ENCODE results near the gene DDI2. TPM values are rescaled to one million over a fixed set of nuclear protein-coding genes. Genes with fewer than 3 reads are reported as not detected.

The DDI2 gene
- total RNA-seq, 1 donor from 2014 or later = 26.1 TPM

GRCh38 chr1:15656464-15656863 is 39.2 kb downstream of the DDI2 start:
- Histone ChIP-seq H4K20me1 (ENCODE audit: insufficient read depth, low read length) (no peaks in the 10 kb centered on the region), H3K4me1 (ENCODE audit: insufficient read depth, low read length) (peaks cover 3% of the 10 kb centered on the region), H3K4me2 (ENCODE audit: low read length) (no peak overlapping the region), H3K9me3 (ENCODE audit: insufficient read depth, low read depth, low read length) (no peaks in the 10 kb centered on the region), H3K4me3 (ENCODE audit: insufficient read depth, low read depth, low read length) (no peak overlapping the region), H2AFZ (ENCODE audit: low read depth, low read length) (no peak overlapping the region), H3K79me2 (ENCODE audit: insufficient read depth, low read length) (no peaks in the 10 kb centered on the region), H3K27ac (ENCODE audit: low read depth, low read length) (no peak overlapping the region), H3K36me3 (ENCODE audit: insufficient read depth, low read length) (peaks cover 44% of the 10 kb centered on the region), H3K9ac (ENCODE audit: low read length) (no peak overlapping the region), H3K27me3 (ENCODE audit: insufficient read depth, low read length) (no peaks in the 10 kb centered on the region)
- Mint-ChIP-seq H3K4me1 (ENCODE audit: low read depth, unreplicated experiment) (no peaks in the 10 kb centered on the region), H3K36me3 (ENCODE audit: low read depth, unreplicated experiment) (peaks cover 22% of the 10 kb centered on the region), H3K27me3 (ENCODE audit: low read depth, unreplicated experiment) (no peaks in the 10 kb centered on the region), H3K4me3 (ENCODE audit: unreplicated experiment) (no peak overlapping the region), H3K9me3 (ENCODE audit: unreplicated experiment) (no peaks in the 10 kb centered on the region), H3K27ac (ENCODE audit: unreplicated experiment) (no peak overlapping the region)
- no peak for FAIRE-seq
- DNase-seq (ENCODE audit: low read depth) = no peak
- TF ChIP-seq CTCF (IDR thresholded peaks at IDR 0.05; ENCODE audit: insufficient read depth, low read depth, low read length) (no peak), EZH2 (IDR thresholded peaks at IDR 0.05; ENCODE audit: insufficient read depth, low read length) (no peak)

GRCh38 chr1:15657021-15657420 is 39.8 kb downstream of the DDI2 start:
- peaks cover 22% of the 10 kb centered on the region for H3K36me3 Mint-ChIP-seq (ENCODE audit: low read depth, unreplicated experiment)
- no peak overlapping the region for H3K27ac ChIP-seq (ENCODE audit: low read depth, low read length)
- peaks cover 45% of the 10 kb centered on the region for H3K36me3 ChIP-seq (ENCODE audit: insufficient read depth, low read length)
- H3K9ac ChIP-seq (ENCODE audit: low read length) = no peak overlapping the region
- DNase-seq (ENCODE audit: low read depth) (no peak), FAIRE-seq (no peak)
- no peak overlapping the region for H3K4me3 ChIP-seq (ENCODE audit: insufficient read depth, low read depth, low read length)
- H3K27ac Mint-ChIP-seq (ENCODE audit: unreplicated experiment) = no peak overlapping the region
- no peaks in the 10 kb centered on the region for H3K79me2 ChIP-seq (ENCODE audit: insufficient read depth, low read length)
- H3K4me2 ChIP-seq (ENCODE audit: low read length) = no peak overlapping the region
- no peak overlapping the region for H3K4me3 Mint-ChIP-seq (ENCODE audit: unreplicated experiment)
- no peaks in the 10 kb centered on the region for H3K27me3 ChIP-seq (ENCODE audit: insufficient read depth, low read length)
- H3K4me1 ChIP-seq (ENCODE audit: insufficient read depth, low read length) = peaks cover 3% of the 10 kb centered on the region
- TF ChIP-seq EZH2 (IDR thresholded peaks at IDR 0.05; ENCODE audit: insufficient read depth, low read length) (no peak), CTCF (IDR thresholded peaks at IDR 0.05; ENCODE audit: insufficient read depth, low read depth, low read length) (no peak)
- H3K27me3 Mint-ChIP-seq (ENCODE audit: low read depth, unreplicated experiment) = no peaks in the 10 kb centered on the region
- no peaks in the 10 kb centered on the region for H3K9me3 ChIP-seq (ENCODE audit: insufficient read depth, low read depth, low read length)
- H3K9me3 Mint-ChIP-seq (ENCODE audit: unreplicated experiment) = no peaks in the 10 kb centered on the region
- H2AFZ ChIP-seq (ENCODE audit: low read depth, low read length) = no peak overlapping the region
- H3K4me1 Mint-ChIP-seq (ENCODE audit: low read depth, unreplicated experiment) = no peaks in the 10 kb centered on the region
- H4K20me1 ChIP-seq (ENCODE audit: insufficient read depth, low read length) = no peaks in the 10 kb centered on the region

- Histone ChIP-seq H3K4me2 (ENCODE audit: low read length) (no peak overlapping the region), H3K9me3 (ENCODE audit: insufficient read depth, low read depth, low read length) (no peaks in the 10 kb centered on the region), H3K36me3 (ENCODE audit: insufficient read depth, low read length) (peaks cover 40% of the 10 kb centered on the region), H3K4me1 (ENCODE audit: insufficient read depth, low read length) (peaks cover 1% of the 10 kb centered on the region), H3K79me2 (ENCODE audit: insufficient read depth, low read length) (no peaks in the 10 kb centered on the region), H2AFZ (ENCODE audit: low read depth, low read length) (no peak overlapping the region), H4K20me1 (ENCODE audit: insufficient read depth, low read length) (no peaks in the 10 kb centered on the region), H3K27me3 (ENCODE audit: insufficient read depth, low read length) (no peaks in the 10 kb centered on the region), H3K9ac (ENCODE audit: low read length) (no peak overlapping the region), H3K27ac (ENCODE audit: low read depth, low read length) (no peak overlapping the region), H3K4me3 (ENCODE audit: insufficient read depth, low read depth, low read length) (no peak overlapping the region)
- Mint-ChIP-seq H3K9me3 (ENCODE audit: unreplicated experiment) (no peaks in the 10 kb centered on the region), H3K4me1 (ENCODE audit: low read depth, unreplicated experiment) (no peaks in the 10 kb centered on the region), H3K36me3 (ENCODE audit: low read depth, unreplicated experiment) (peaks cover 29% of the 10 kb centered on the region), H3K27ac (ENCODE audit: unreplicated experiment) (no peak overlapping the region), H3K27me3 (ENCODE audit: low read depth, unreplicated experiment) (no peaks in the 10 kb centered on the region), H3K4me3 (ENCODE audit: unreplicated experiment) (no peak overlapping the region)
- TF ChIP-seq CTCF (IDR thresholded peaks at IDR 0.05; ENCODE audit: insufficient read depth, low read depth, low read length) (no peak), EZH2 (IDR thresholded peaks at IDR 0.05; ENCODE audit: insufficient read depth, low read length) (no peak)
- DNase-seq (ENCODE audit: low read depth) (no peak), FAIRE-seq (no peak)
Measured at GRCh38 chr1:15660151-15660550, 42.9 kb downstream of the DDI2 start.
